Measurements from ENCODE around the gene SPTLC1. TPM values are rescaled to one million over a fixed set of nuclear protein-coding genes. Genes with fewer than 3 reads are reported as not detected.
"Not testable (repeated sequence)": the region's sequence is repeated elsewhere in the genome, so short reads cannot be mapped to it uniquely, and the experiment has no call there.

The SPTLC1 gene
- total RNA-seq, 6 experiments from 2014 or later: 12.4 to 25.3 (median 19.3) TPM

DNA sequence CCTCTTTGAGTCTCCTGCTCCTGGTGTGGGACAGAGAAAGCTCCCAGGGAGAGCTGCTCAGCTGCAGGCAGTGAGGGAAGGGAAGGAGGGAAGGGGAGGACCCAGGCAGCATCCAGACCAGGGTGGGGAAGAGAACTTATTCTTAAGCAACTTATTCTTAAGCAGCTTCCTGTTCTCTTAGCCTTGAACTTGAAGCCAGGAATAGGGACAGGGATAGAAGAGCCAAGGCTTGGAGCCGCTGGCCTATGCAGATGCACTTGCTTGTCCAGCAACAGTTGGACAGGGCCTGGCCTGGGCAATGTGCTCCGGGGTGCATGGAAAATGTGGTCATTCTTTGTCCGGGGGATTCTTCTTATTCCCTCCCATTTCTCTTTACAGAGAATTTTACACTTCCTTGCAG is 31.4 kb upstream of the SPTLC1 start:
- Histone ChIP-seq H3K27ac (no peak overlapping the region), H3K27me3 (no peaks in the 10 kb centered on the region), H3K36me3 (no peaks in the 10 kb centered on the region), H3K4me3 (no peak overlapping the region), H3K4me1 (no peaks in the 10 kb centered on the region), H3K9me3 (no peaks in the 10 kb centered on the region)
- ATAC-seq (peak; percentile 15 to 38 (median 22)), DNase-seq (no peak)
- intact Hi-C loops (cut with DNase I): loop anchor here in 1 of 2 donors (10.0 kb wide), 1 partner anchor 298 kb away; no protein-coding TSS in a partner anchor
- no peak for TF ChIP-seq POLR2A (IDR thresholded peaks at IDR 0.05)
- TF ChIP-seq, protein P1, sequence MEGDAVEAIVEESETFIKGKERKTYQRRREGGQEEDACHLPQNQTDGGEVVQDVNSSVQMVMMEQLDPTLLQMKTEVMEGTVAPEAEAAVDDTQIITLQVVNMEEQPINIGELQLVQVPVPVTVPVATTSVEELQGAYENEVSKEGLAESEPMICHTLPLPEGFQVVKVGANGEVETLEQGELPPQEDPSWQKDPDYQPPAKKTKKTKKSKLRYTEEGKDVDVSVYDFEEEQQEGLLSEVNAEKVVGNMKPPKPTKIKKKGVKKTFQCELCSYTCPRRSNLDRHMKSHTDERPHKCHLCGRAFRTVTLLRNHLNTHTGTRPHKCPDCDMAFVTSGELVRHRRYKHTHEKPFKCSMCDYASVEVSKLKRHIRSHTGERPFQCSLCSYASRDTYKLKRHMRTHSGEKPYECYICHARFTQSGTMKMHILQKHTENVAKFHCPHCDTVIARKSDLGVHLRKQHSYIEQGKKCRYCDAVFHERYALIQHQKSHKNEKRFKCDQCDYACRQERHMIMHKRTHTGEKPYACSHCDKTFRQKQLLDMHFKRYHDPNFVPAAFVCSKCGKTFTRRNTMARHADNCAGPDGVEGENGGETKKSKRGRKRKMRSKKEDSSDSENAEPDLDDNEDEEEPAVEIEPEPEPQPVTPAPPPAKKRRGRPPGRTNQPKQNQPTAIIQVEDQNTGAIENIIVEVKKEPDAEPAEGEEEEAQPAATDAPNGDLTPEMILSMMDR (IDR thresholded peaks at IDR 0.05): no peak
- WGBS (ENCODE audit: insufficient coverage, low coverage, low lambda C conversion rate, missing lambda C conversion rate): 39% methylated on average over 2 of the region's 3 CpGs

DNA sequence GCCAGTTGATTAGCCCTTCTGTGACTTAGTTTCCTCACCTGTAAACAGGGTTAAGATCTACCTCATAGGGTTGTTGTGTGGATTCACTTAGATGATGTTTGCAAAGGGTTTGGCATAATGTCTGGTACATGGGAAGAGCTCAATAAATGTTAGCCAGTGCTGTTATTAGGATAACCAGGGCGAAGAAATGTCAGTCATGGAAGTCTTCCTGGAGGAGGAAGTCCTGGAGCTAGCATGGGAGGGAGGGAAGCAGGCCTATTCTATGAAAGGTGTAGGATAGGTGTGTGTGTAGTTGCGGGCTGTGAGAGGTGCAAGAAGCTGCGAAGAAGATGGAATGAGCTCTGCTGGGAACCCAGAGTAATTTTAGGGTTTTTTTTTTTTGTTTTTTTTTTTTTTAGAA is 30.6 kb upstream of the SPTLC1 start:
- not testable (repeated sequence) for H3K27me3 ChIP-seq, H3K36me3 ChIP-seq, H3K9me3 ChIP-seq, ATAC-seq, H3K4me3 ChIP-seq, H3K27ac ChIP-seq, H3K4me1 ChIP-seq, DNase-seq
- intact Hi-C loops (cut with DNase I): loop anchor here in 1 of 2 donors (10.0 kb wide), 1 partner anchor 299 kb away; no protein-coding TSS in a partner anchor
- 79% methylated on average over 3 of the region's 3 CpGs for WGBS (ENCODE audit: insufficient coverage, low coverage, low lambda C conversion rate, missing lambda C conversion rate)

- Histone ChIP-seq H3K27ac (no peak overlapping the region), H3K36me3 (no peaks in the 10 kb centered on the region), H3K9me3 (no peaks in the 10 kb centered on the region), H3K4me1 (peaks cover 0 to 13% (median 5%) of the 10 kb centered on the region in 4 donors), H3K4me3 (no peak overlapping the region), H3K27me3 (no peaks in the 10 kb centered on the region)
- no peak for DNase-seq
- intact Hi-C loops (cut with DNase I): loop anchor here in 1 of 2 donors (10.0 kb wide), 1 partner anchor 302 kb away; no protein-coding TSS in a partner anchor
- no peak for ATAC-seq
- 77% methylated on average over 4 of the region's 8 CpGs for WGBS (ENCODE audit: insufficient coverage, low coverage, low lambda C conversion rate, missing lambda C conversion rate)
- TF ChIP-seq POLR2A (IDR thresholded peaks at IDR 0.05): no peak
- TF ChIP-seq, protein P1 (IDR thresholded peaks at IDR 0.05): no peak
These were observed 27.1 kb upstream of the SPTLC1 start for GRCh38 chr9:92142329-92142728.

- Histone ChIP-seq H3K27ac (no peak overlapping the region), H3K4me1 (peaks cover 0 to 13% (median 5%) of the 10 kb centered on the region in 4 donors), H3K9me3 (no peaks in the 10 kb centered on the region), H3K36me3 (no peaks in the 10 kb centered on the region), H3K27me3 (no peaks in the 10 kb centered on the region), H3K4me3 (peak overlapping the region; percentile 25 to 48 (median 29))
- intact Hi-C loops (cut with DNase I): loop anchor here in 1 of 2 donors (10.0 kb wide), 1 partner anchor 303 kb away; no protein-coding TSS in a partner anchor
- 7% methylated on average over 16 of the region's 62 CpGs for WGBS (ENCODE audit: insufficient coverage, low coverage, low lambda C conversion rate, missing lambda C conversion rate)
- ATAC-seq: peak; percentile 25 to 55 (median 36)
- DNase-seq: no peak
- TF ChIP-seq, protein P1 (IDR thresholded peaks at IDR 0.05): peak in 3 of 4 donors; percentile 14 to 21 (median 21)
- no peak for TF ChIP-seq POLR2A (IDR thresholded peaks at IDR 0.05)
These were observed 26.2 kb upstream of the SPTLC1 start for GRCh38 chr9:92141144-92142129.

GRCh38 chr9:92140754-92141143 is 25.5 kb upstream of the SPTLC1 start:
- Histone ChIP-seq H3K27ac (no peak overlapping the region), H3K4me1 (peaks cover 0 to 13% (median 5%) of the 10 kb centered on the region in 4 donors), H3K9me3 (no peaks in the 10 kb centered on the region), H3K4me3 (peak overlapping the region in 2 of 3 donors; percentile 29 to 48), H3K27me3 (no peaks in the 10 kb centered on the region), H3K36me3 (no peaks in the 10 kb centered on the region)
- TF ChIP-seq, protein P1 (IDR thresholded peaks at IDR 0.05): no peak
- TF ChIP-seq POLR2A (IDR thresholded peaks at IDR 0.05): no peak
- intact Hi-C loops (cut with DNase I): loop anchor here in 1 of 2 donors (10.0 kb wide), 1 partner anchor 304 kb away; no protein-coding TSS in a partner anchor
- ATAC-seq (no peak), DNase-seq (no peak)
- WGBS (ENCODE audit: insufficient coverage, low coverage, low lambda C conversion rate, missing lambda C conversion rate): 3% methylated on average over 6 of the region's 6 CpGs
